ENCODE measurements around the gene ADCY2.

The ADCY2 gene

GRCh38 chr5:7576023-7576715, 180.2 kb downstream of the ADCY2 start:
- H3K4me3 ChIP-seq (ENCODE audit: low read length): no peak overlapping the region
- TF ChIP-seq CTCF (IDR thresholded peaks at IDR 0.05; ENCODE audit: insufficient read depth, low read depth, low read length, missing control alignments): no peak
- DNase-seq (ENCODE audit: low read depth): no peak

GRCh38 chr5:7577381-7577780, 181.4 kb downstream of the ADCY2 start:
- TF ChIP-seq CTCF (IDR thresholded peaks at IDR 0.05; ENCODE audit: insufficient read depth, low read depth, low read length, missing control alignments): no peak
- H3K4me3 ChIP-seq (ENCODE audit: low read length): no peak overlapping the region
- DNase-seq (ENCODE audit: low read depth): no peak

GRCh38 chr5:7578071-7578470, 182.1 kb downstream of the ADCY2 start:
- no peak for DNase-seq (ENCODE audit: low read depth)
- H3K4me3 ChIP-seq (ENCODE audit: low read length): no peak overlapping the region
- TF ChIP-seq CTCF (IDR thresholded peaks at IDR 0.05; ENCODE audit: insufficient read depth, low read depth, low read length, missing control alignments): no peak

GRCh38 chr5:7584749-7585148, 188.8 kb downstream of the ADCY2 start:
- no peak for DNase-seq (ENCODE audit: low read depth)
- no peak overlapping the region for H3K4me3 ChIP-seq (ENCODE audit: low read length)
- TF ChIP-seq CTCF (IDR thresholded peaks at IDR 0.05; ENCODE audit: insufficient read depth, low read depth, low read length, missing control alignments): no peak

- no peak for DNase-seq (ENCODE audit: low read depth)
- H3K4me3 ChIP-seq (ENCODE audit: low read length): no peak overlapping the region
- no peak for TF ChIP-seq CTCF (IDR thresholded peaks at IDR 0.05; ENCODE audit: insufficient read depth, low read depth, low read length, missing control alignments)
Observed at GRCh38 chr5:7585807-7586206, 189.9 kb downstream of the ADCY2 start.

GRCh38 chr5:7586480-7586879, 190.5 kb downstream of the ADCY2 start:
- DNase-seq (ENCODE audit: low read depth): no peak
- TF ChIP-seq CTCF (IDR thresholded peaks at IDR 0.05; ENCODE audit: insufficient read depth, low read depth, low read length, missing control alignments): no peak
- no peak overlapping the region for H3K4me3 ChIP-seq (ENCODE audit: low read length)

- no peak overlapping the region for H3K4me3 ChIP-seq (ENCODE audit: low read length)
- no peak for DNase-seq (ENCODE audit: low read depth)
- TF ChIP-seq CTCF (IDR thresholded peaks at IDR 0.05; ENCODE audit: insufficient read depth, low read depth, low read length, missing control alignments): no peak
Observed at GRCh38 chr5:7589800-7590199, 193.9 kb downstream of the ADCY2 start.

All from epithelial cell of esophagus (primary cell).